ENCODE data around the gene GXYLT1. TPM values are rescaled to one million over a fixed set of nuclear protein-coding genes. Genes with fewer than 3 reads are reported as not detected.
"Not testable (repeated sequence)": the region's sequence is repeated elsewhere in the genome, so short reads cannot be mapped to it uniquely, and the experiment has no call there.

The GXYLT1 gene, protein sequence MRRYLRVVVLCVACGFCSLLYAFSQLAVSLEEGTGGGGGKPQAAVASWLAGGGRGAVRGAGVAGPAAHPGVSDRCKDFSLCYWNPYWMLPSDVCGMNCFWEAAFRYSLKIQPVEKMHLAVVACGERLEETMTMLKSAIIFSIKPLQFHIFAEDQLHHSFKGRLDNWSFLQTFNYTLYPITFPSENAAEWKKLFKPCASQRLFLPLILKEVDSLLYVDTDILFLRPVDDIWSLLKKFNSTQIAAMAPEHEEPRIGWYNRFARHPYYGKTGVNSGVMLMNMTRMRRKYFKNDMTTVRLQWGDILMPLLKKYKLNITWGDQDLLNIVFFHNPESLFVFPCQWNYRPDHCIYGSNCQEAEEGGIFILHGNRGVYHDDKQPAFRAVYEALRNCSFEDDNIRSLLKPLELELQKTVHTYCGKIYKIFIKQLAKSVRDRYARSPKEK
- 17.8 and 18.4 TPM in 2 replicates for total RNA-seq
- long read RNA-seq, partial matches to known transcripts, result 1 of 4 reads
- long read RNA-seq, other reads (novel, unspliced or antisense), result 3 of 4 reads

DNA sequence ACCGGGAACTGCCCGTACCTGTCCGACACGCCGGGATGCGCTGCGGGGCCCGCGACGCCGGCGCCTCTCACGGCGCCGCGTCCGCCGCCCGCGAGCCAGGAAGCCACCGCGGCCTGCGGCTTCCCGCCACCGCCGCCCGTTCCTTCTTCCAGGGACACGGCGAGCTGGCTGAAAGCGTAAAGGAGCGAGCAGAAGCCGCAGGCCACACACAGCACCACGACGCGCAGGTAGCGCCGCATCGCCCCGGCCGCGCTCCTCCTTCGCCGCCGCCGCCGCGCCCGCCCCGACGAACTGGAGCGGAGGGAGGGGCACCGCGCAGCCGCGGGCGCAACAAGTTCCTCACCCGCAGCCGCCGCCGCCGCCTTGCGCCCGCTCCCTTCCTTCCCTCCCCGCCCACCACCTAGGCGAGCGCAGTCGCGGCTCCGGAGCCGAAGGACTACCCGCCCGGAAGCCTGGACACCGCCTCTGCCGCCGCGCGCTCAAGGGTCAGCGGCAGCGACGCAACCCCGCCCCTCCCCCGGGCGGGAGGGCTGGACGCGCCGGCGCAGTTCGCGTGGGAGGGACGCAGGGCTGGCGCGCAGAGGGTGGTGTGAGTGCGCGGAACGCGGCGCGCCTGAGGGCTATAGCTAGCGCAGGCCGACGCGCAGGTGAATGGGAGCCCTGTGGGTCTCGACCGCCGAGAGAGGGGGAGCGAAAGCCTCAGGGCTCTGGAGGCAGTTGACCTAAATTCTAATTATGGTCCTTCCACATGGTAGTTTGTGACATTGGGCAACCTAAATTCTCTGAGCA, at the start of gene GXYLT1:
Gene GXYLT1, minus strand, starts transcription at position 467 of the 789 bp plus-strand sequence. Its CDS starts 228 bp downstream, at position 239.
- peaks cover 31% of the 10 kb centered on the region for H3K4me1 Mint-ChIP-seq
- peak within 1 kb of the TSS; percentile 95 for H3K4me3 Mint-ChIP-seq
- H3K27me3 Mint-ChIP-seq (ENCODE audit: low read depth), result no peaks in the 10 kb centered on the region
- H3K36me3 Mint-ChIP-seq (ENCODE audit: low read depth), result no peaks in the 10 kb centered on the region
- peak within 1 kb of the TSS; percentile 91 for H3K27ac Mint-ChIP-seq (ENCODE audit: unreplicated experiment)
- H3K9me3 Mint-ChIP-seq, result no peaks in the 10 kb centered on the region
- TF ChIP-seq, protein P1, sequence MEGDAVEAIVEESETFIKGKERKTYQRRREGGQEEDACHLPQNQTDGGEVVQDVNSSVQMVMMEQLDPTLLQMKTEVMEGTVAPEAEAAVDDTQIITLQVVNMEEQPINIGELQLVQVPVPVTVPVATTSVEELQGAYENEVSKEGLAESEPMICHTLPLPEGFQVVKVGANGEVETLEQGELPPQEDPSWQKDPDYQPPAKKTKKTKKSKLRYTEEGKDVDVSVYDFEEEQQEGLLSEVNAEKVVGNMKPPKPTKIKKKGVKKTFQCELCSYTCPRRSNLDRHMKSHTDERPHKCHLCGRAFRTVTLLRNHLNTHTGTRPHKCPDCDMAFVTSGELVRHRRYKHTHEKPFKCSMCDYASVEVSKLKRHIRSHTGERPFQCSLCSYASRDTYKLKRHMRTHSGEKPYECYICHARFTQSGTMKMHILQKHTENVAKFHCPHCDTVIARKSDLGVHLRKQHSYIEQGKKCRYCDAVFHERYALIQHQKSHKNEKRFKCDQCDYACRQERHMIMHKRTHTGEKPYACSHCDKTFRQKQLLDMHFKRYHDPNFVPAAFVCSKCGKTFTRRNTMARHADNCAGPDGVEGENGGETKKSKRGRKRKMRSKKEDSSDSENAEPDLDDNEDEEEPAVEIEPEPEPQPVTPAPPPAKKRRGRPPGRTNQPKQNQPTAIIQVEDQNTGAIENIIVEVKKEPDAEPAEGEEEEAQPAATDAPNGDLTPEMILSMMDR (conservative IDR thresholded peaks at IDR 0.05), result no peak
- DNase-seq (ENCODE audit: low read depth, low spot score), result peak; percentile 82

DNA sequence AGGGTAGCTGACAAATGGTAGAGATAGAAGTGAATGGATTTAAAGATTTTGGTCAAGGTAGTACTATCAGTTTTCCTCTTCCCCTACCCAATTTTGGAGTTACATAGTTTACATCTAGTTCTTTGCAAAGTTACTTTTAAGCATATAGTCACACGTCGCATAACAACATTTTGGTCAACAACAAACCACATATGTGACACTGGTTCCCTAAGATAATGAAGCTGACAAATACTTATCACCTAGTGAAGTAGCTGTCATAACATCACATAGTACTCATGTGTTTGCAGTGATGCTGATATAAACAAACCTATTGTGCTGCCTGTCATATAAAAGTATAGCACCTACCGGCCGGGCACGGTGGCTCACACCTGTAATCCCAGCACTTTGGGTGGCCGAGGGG, 48.0 kb upstream of the GXYLT1 start:
- no peak overlapping the region for H3K4me3 Mint-ChIP-seq
- DNase-seq (ENCODE audit: low read depth, low spot score), result no peak
- TF ChIP-seq, protein P1 (conservative IDR thresholded peaks at IDR 0.05), result no peak
- H3K36me3 Mint-ChIP-seq (ENCODE audit: low read depth), result no peaks in the 10 kb centered on the region
- H3K9me3 Mint-ChIP-seq, result no peaks in the 10 kb centered on the region
- H3K27ac Mint-ChIP-seq (ENCODE audit: unreplicated experiment), result no peak overlapping the region
- no peaks in the 10 kb centered on the region for H3K27me3 Mint-ChIP-seq (ENCODE audit: low read depth)
- no peaks in the 10 kb centered on the region for H3K4me1 Mint-ChIP-seq

DNA sequence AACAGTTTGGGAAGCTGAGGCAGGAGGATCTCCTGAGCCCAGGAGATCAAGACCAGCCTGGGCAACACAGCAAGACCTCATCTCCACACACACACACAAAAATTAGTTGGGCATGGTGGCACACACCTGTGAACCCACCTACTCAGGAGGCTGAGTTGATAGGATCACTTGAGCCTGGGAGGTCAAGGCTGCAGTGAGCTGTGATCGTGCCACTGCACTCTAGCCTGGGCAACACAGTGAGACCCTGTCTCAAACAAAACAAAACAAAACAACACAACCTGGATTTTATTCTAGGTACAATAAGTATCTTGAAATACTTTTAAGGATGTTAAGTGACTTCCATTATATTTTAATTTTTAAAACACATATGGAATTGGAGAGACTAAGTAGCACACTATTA, 47.6 kb upstream of the GXYLT1 start:
- Mint-ChIP-seq H3K27me3 (ENCODE audit: low read depth) (no peaks in the 10 kb centered on the region), H3K9me3 (no peaks in the 10 kb centered on the region), H3K4me3 (no peak overlapping the region), H3K4me1 (no peaks in the 10 kb centered on the region), H3K36me3 (ENCODE audit: low read depth) (no peaks in the 10 kb centered on the region), H3K27ac (ENCODE audit: unreplicated experiment) (no peak overlapping the region)
- TF ChIP-seq, protein P1 (conservative IDR thresholded peaks at IDR 0.05), result no peak
- DNase-seq (ENCODE audit: low read depth, low spot score), result no peak

DNA sequence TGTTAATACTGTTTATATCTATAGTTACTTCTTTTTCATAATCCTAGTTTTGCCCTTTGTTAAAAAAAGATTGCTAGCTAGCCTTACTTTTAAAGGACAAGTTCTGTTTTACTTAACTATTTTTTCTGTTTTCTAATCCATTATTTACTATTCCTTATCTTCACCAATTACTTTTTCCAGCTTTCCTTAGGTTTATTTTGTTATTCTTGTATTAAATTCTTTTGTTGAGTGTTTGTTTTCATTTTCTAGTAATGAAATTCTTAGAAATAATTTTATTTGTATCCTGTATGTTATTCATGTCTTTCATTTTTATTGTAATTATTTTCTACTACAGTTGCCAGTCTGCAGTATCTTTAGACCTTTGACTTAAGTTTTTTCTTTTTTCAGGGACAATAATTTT, 45.7 kb upstream of the GXYLT1 start:
- Mint-ChIP-seq H3K4me3 (no peak overlapping the region), H3K27ac (ENCODE audit: unreplicated experiment) (no peak overlapping the region), H3K9me3 (no peaks in the 10 kb centered on the region), H3K4me1 (no peaks in the 10 kb centered on the region), H3K36me3 (ENCODE audit: low read depth) (no peaks in the 10 kb centered on the region), H3K27me3 (ENCODE audit: low read depth) (no peaks in the 10 kb centered on the region)
- DNase-seq (ENCODE audit: low read depth, low spot score), result no peak
- TF ChIP-seq, protein P1 (conservative IDR thresholded peaks at IDR 0.05), result no peak

DNA sequence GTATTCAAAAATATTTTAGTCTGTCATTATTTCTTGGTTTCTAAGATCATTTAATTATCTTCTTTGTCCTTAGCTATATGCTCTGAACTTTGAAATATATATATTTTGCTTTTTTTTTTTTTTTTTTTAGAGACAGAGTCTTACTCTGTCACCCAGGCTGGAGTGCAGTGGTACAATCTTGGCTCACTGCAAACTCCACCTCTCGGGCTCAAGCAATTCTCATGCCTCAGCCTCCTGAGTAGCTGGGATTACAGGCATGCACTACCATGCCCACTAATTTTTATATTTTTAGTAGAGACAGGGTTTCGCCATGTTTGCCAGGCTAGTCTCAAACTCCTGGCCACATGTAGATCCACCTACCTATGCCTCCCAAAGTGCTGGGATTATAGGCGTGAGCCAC, 43.6 kb upstream of the GXYLT1 start:
- H3K4me1 Mint-ChIP-seq; H3K27me3 Mint-ChIP-seq (ENCODE audit: low read depth); H3K4me3 Mint-ChIP-seq; DNase-seq (ENCODE audit: low read depth, low spot score); H3K9me3 Mint-ChIP-seq; H3K27ac Mint-ChIP-seq (ENCODE audit: unreplicated experiment); H3K36me3 Mint-ChIP-seq (ENCODE audit: low read depth): not testable (repeated sequence)

Data from neural crest cell (in vitro differentiated cells).